HEK293 (cell line): Measurements from ENCODE around the gene MERTK.

Source experiments
- MYNN ChIP-seq: fragments of 450-650 bp; formaldehyde crosslinking; IDR thresholded peaks from 2 replicates; pipeline ENCODE4 v1.5.1; 2016; ENCODE audit warnings: missing biosample characterization, missing genetic modification characterization, borderline replicate concordance
- PRDM1 ChIP-seq: fragments of 450-650 bp; formaldehyde crosslinking; IDR thresholded peaks from 2 replicates; pipeline ENCODE4; 2016; ENCODE audit warnings: missing biosample characterization, missing genetic modification characterization
- PRDM2 ChIP-seq: fragments of 450-650 bp; formaldehyde crosslinking; IDR thresholded peaks from 2 replicates; pipeline ENCODE4 v1.5.1; 2016; ENCODE audit warnings: missing biosample characterization, missing genetic modification characterization, borderline replicate concordance
- SCRT2 ChIP-seq: fragments of 450-650 bp; formaldehyde crosslinking; IDR thresholded peaks from 2 replicates; pipeline ENCODE4 v1.5.1; 2016; ENCODE audit warnings: missing biosample characterization, missing genetic modification characterization
- TSHZ1 ChIP-seq: fragments of 450-650 bp; formaldehyde crosslinking; IDR thresholded peaks from 2 replicates; pipeline ENCODE4 v1.5.1; 2016; ENCODE audit warnings: missing biosample characterization, missing genetic modification characterization, borderline replicate concordance
- YY1 ChIP-seq: fragments of 450-650 bp; formaldehyde crosslinking; IDR thresholded peaks from 2 replicates; pipeline ENCODE4 v1.5.1; 2018; ENCODE audit warnings: missing biosample characterization, missing genetic modification characterization
- YY2 ChIP-seq: fragments of 450-650 bp; formaldehyde crosslinking; IDR thresholded peaks from 2 replicates; pipeline ENCODE4 v1.5.1; 2016; ENCODE audit warnings: missing biosample characterization, missing genetic modification characterization
- ZNF132 ChIP-seq: fragments of 450-650 bp; formaldehyde crosslinking; IDR thresholded peaks from 2 replicates; pipeline ENCODE4 v1.5.1; 2017; ENCODE audit warnings: missing biosample characterization, missing genetic modification characterization, borderline replicate concordance
- ZNF140 ChIP-seq: fragments of 450-650 bp; formaldehyde crosslinking; IDR thresholded peaks from 2 replicates; pipeline ENCODE4 v1.5.1; 2016; ENCODE audit warnings: missing biosample characterization, missing genetic modification characterization
- ZNF155 ChIP-seq: fragments of 450-650 bp; formaldehyde crosslinking; IDR thresholded peaks from 2 replicates; pipeline ENCODE4 v1.5.1; 2016; ENCODE audit warnings: missing biosample characterization, missing genetic modification characterization
- ZNF174 ChIP-seq: fragments of 450-650 bp; formaldehyde crosslinking; IDR thresholded peaks from 2 replicates; pipeline ENCODE4 v1.5.0; 2017; ENCODE audit warnings: missing biosample characterization, mild to moderate bottlenecking, missing genetic modification characterization
- ZNF175 ChIP-seq: fragments of 450-650 bp; formaldehyde crosslinking; IDR thresholded peaks from 2 replicates; pipeline ENCODE4 v1.5.1; 2016; ENCODE audit warnings: missing biosample characterization, missing genetic modification characterization
- ZNF23 ChIP-seq: fragments of 450-650 bp; formaldehyde crosslinking; IDR thresholded peaks from 2 replicates; pipeline ENCODE4 v1.5.1; 2016; ENCODE audit warnings: missing biosample characterization, missing genetic modification characterization, borderline replicate concordance
- ZNF292 ChIP-seq: fragments of 450-650 bp; formaldehyde crosslinking; IDR thresholded peaks from 2 replicates; pipeline ENCODE4 v1.5.1; 2016; ENCODE audit warnings: low read depth, missing biosample characterization, missing genetic modification characterization, borderline replicate concordance
- ZNF302 ChIP-seq: fragments of 450-650 bp; formaldehyde crosslinking; IDR thresholded peaks from 2 replicates; pipeline ENCODE4 v1.5.1; 2016; ENCODE audit warnings: missing biosample characterization, missing genetic modification characterization, low read depth
- ZNF341 ChIP-seq: fragments of 450-650 bp; formaldehyde crosslinking; IDR thresholded peaks from 2 replicates; pipeline ENCODE4; 2016; ENCODE audit warnings: low read depth, missing biosample characterization, missing genetic modification characterization
- ZNF354C ChIP-seq: fragments of 450-650 bp; formaldehyde crosslinking; IDR thresholded peaks from 2 replicates; pipeline ENCODE4 v1.5.1; 2016; ENCODE audit warnings: missing biosample characterization, missing genetic modification characterization, low read depth, borderline replicate concordance
- ZNF391 ChIP-seq: fragments of 450-650 bp; formaldehyde crosslinking; IDR thresholded peaks from 2 replicates; pipeline ENCODE4 v1.5.1; 2016; ENCODE audit warnings: low read depth, missing biosample characterization, missing genetic modification characterization, borderline replicate concordance
- ZNF501 ChIP-seq: fragments of 450-650 bp; formaldehyde crosslinking; IDR thresholded peaks from 2 replicates; pipeline ENCODE4 v1.5.1; 2016; ENCODE audit warnings: missing biosample characterization, missing genetic modification characterization
- ZNF510 ChIP-seq: fragments of 450-650 bp; formaldehyde crosslinking; IDR thresholded peaks from 2 replicates; pipeline ENCODE4 v1.5.1; 2018; ENCODE audit warnings: mild to moderate bottlenecking, missing genetic modification characterization, missing biosample characterization; ENCODE audit not compliant: insufficient replicate concordance
- ZNF529 ChIP-seq: fragments of 450-650 bp; formaldehyde crosslinking; IDR thresholded peaks from 2 replicates; pipeline ENCODE4 v1.5.1; 2017; ENCODE audit warnings: missing genetic modification characterization, missing biosample characterization; ENCODE audit not compliant: insufficient replicate concordance
- ZNF558 ChIP-seq: fragments of 450-650 bp; formaldehyde crosslinking; IDR thresholded peaks from 2 replicates; pipeline ENCODE4 v1.5.1; 2016; ENCODE audit warnings: missing biosample characterization, missing genetic modification characterization
- ZNF560 ChIP-seq: fragments of 450-650 bp; formaldehyde crosslinking; IDR thresholded peaks from 2 replicates; pipeline ENCODE4 v1.5.1; 2017; ENCODE audit warnings: missing biosample characterization, missing genetic modification characterization, borderline replicate concordance
- ZNF658 ChIP-seq: fragments of 450-650 bp; formaldehyde crosslinking; IDR thresholded peaks from 2 replicates; pipeline ENCODE4; 2016; ENCODE audit warnings: missing biosample characterization, missing genetic modification characterization
- ZNF664 ChIP-seq: fragments of 450-650 bp; formaldehyde crosslinking; IDR thresholded peaks from 2 replicates; pipeline ENCODE4 v1.5.1; 2016; ENCODE audit warnings: missing biosample characterization, missing genetic modification characterization
- ZNF837 ChIP-seq: fragments of 450-650 bp; formaldehyde crosslinking; IDR thresholded peaks from 2 replicates; pipeline ENCODE4 v1.5.1; 2016; ENCODE audit warnings: missing biosample characterization, missing genetic modification characterization
- TF ChIP-seq, protein P1 (sequence below): fragments of 450-650 bp; formaldehyde crosslinking; IDR thresholded peaks from 2 replicates; pipeline ENCODE4 v1.5.1; 2016; ENCODE audit warnings: missing biosample characterization, missing genetic modification characterization
- TF ChIP-seq, protein P2 (sequence below): fragments of 450-650 bp; formaldehyde crosslinking; IDR thresholded peaks from 2 replicates; pipeline ENCODE4 v1.5.1; 2016; ENCODE audit warnings: missing biosample characterization, missing genetic modification characterization

Gene MERTK

GRCh38 chr2:111898703-111899514 is 502 bp downstream of the MERTK start (continued):
- TF ChIP-seq ZNF302 (tag by site-specific recombination) (no peak), ZNF529 (tag by site-specific recombination) (no peak), ZNF510 (tag by site-specific recombination) (no peak), YY2 (tag by site-specific recombination) (no peak), ZNF501 (tag by site-specific recombination) (no peak), ZNF23 (tag by site-specific recombination) (no peak), ZNF391 (tag by site-specific recombination) (0 out of 2 replicates have a peak, but pooled peaks have one; percentile 29), ZNF292 (tag by site-specific recombination) (no peak), ZNF558 (tag by site-specific recombination) (no peak), ZNF132 (no peak), ZNF175 (tag by site-specific recombination) (no peak), PRDM2 (tag by site-specific recombination) (no peak), SCRT2 (tag by site-specific recombination) (no peak), ZNF658 (tag by site-specific recombination) (no peak), ZNF560 (no peak), ZNF664 (tag by site-specific recombination) (no peak), ZNF837 (tag by site-specific recombination) (no peak), ZNF341 (peak; percentile 50), TSHZ1 (no peak), YY1 (tag by site-specific recombination) (no peak), ZNF354C (tag by site-specific recombination) (no peak), ZNF140 (tag by site-specific recombination) (no peak), PRDM1 (0 out of 2 replicates have a peak, but pooled peaks have one; percentile 9), ZNF155 (no peak), MYNN (tag by site-specific recombination) (no peak), ZNF174 (tag by site-specific recombination) (no peak)
- TF ChIP-seq, protein P1, sequence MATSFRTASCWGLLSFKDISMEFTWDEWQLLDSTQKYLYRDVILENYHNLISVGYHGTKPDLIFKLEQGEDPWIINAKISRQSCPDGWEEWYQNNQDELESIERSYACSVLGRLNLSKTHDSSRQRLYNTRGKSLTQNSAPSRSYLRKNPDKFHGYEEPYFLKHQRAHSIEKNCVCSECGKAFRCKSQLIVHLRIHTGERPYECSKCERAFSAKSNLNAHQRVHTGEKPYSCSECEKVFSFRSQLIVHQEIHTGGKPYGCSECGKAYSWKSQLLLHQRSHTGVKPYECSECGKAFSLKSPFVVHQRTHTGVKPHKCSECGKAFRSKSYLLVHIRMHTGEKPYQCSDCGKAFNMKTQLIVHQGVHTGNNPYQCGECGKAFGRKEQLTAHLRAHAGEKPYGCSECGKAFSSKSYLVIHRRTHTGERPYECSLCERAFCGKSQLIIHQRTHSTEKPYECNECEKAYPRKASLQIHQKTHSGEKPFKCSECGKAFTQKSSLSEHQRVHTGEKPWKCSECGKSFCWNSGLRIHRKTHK (tag by site-specific recombination), result no peak
- TF ChIP-seq, protein P2, sequence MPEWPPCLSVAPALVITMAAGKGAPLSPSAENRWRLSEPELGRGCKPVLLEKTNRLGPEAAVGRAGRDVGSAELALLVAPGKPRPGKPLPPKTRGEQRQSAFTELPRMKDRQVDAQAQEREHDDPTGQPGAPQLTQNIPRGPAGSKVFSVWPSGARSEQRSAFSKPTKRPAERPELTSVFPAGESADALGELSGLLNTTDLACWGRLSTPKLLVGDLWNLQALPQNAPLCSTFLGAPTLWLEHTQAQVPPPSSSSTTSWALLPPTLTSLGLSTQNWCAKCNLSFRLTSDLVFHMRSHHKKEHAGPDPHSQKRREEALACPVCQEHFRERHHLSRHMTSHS (tag by site-specific recombination), result no peak
